Sciatic nerve (tissue), 2 donors: Measurements from ENCODE around the gene PPARD. TPM values are rescaled to one million over a fixed set of nuclear protein-coding genes. Genes with fewer than 3 reads are reported as not detected.
A peak's percentile ranks its signal among the peaks of the same experiment; 100 is the strongest.

Experiments used
- ATAC-seq: fragments of 200-7000 bp; cut with Tn5 transposase; one replicate; pipeline ENCODE4 v1.9.1; 2020; ENCODE audit warnings: mild to moderate bottlenecking, moderate library complexity
- DNase-seq: peaks from one replicate; pipeline ENCODE4 v3.0.0-alpha.2; 2020; ENCODE audit warnings: low spot score
- intact Hi-C: fragments of 100-400 bp; cut with DNase I; formaldehyde crosslinking; loops from one replicate; pipeline ENCODE4 v1.14.2; 2022
- total RNA-seq: library from RNA; stranded (reverse); fragmentation: NEBNext Ultra II Directional; extraction: Animal tissue kit (Norgen Biotek cat#: 25700); gene quantifications from one replicate; pipeline ENCODE4 v1.2.1, GENCODE V29; 2021
- donor health status: DM: no; HTN: no; CAD: no.
- donor health status: DM: no; HTN: no; CAD: no.

The PPARD gene
- total RNA-seq, 1 donor from 2014 or later: 26.7 TPM

GRCh38 chr6:35396991-35397390 lies 54.6 kb downstream of the PPARD start:
- intact Hi-C loops: no loop called here
- DNase-seq (no peak), ATAC-seq (no peak)

- ATAC-seq (no peak), DNase-seq (no peak)
- intact Hi-C loops: no loop called here
Observed at GRCh38 chr6:35397806-35398418, 55.6 kb downstream of the PPARD start.

GRCh38 chr6:35398526-35398925 lies 56.2 kb downstream of the PPARD start:
- no peak for DNase-seq
- intact Hi-C loops: no loop called here
- no peak for ATAC-seq

- intact Hi-C loops: no loop called here
- DNase-seq (no peak), ATAC-seq (no peak)
Observed at GRCh38 chr6:35400111-35400510, 57.8 kb downstream of the PPARD start.

GRCh38 chr6:35400901-35401311 lies 58.5 kb downstream of the PPARD start:
- intact Hi-C loops: no loop called here
- no peak for ATAC-seq
- no peak for DNase-seq

GRCh38 chr6:35401514-35401913 lies 59.2 kb downstream of the PPARD start:
- no peak for ATAC-seq
- intact Hi-C loops: no loop called here
- DNase-seq: no peak

GRCh38 chr6:35402136-35402855 lies 59.9 kb downstream of the PPARD start:
- intact Hi-C loops: no loop called here
- no peak for ATAC-seq
- DNase-seq: no peak

GRCh38 chr6:35402856-35403191 lies 60.5 kb downstream of the PPARD start:
- intact Hi-C loops: no loop called here
- no peak for DNase-seq
- no peak for ATAC-seq

GRCh38 chr6:35403544-35404442 lies 61.4 kb downstream of the PPARD start:
- intact Hi-C loops: no loop called here
- no peak for DNase-seq
- no peak for ATAC-seq

GRCh38 chr6:35406711-35407485 lies 64.5 kb downstream of the PPARD start:
- DNase-seq: no peak
- no peak for ATAC-seq
- intact Hi-C loops: no loop called here

- intact Hi-C loops: no loop called here
- DNase-seq (no peak), ATAC-seq (no peak)
Observed at GRCh38 chr6:35409245-35409644, 66.9 kb downstream of the PPARD start.

GRCh38 chr6:35410131-35410530 lies 67.8 kb downstream of the PPARD start:
- no peak for ATAC-seq
- DNase-seq: no peak
- intact Hi-C loops: no loop called here

GRCh38 chr6:35411066-35411465 lies 68.7 kb downstream of the PPARD start:
- intact Hi-C loops: no loop called here
- DNase-seq: no peak
- no peak for ATAC-seq

- intact Hi-C loops: no loop called here
- ATAC-seq (no peak), DNase-seq (no peak)
Observed at GRCh38 chr6:35412102-35412501, 69.7 kb downstream of the PPARD start.

- DNase-seq: no peak
- ATAC-seq: no peak
- intact Hi-C loops: no loop called here
Observed at GRCh38 chr6:35413911-35414310, 71.6 kb downstream of the PPARD start.

- DNase-seq (peak; percentile 70), ATAC-seq (peak; percentile 83)
- intact Hi-C loops: no loop called here
Observed at GRCh38 chr6:35415065-35415891, 72.9 kb downstream of the PPARD start.

GRCh38 chr6:35417979-35418661 lies 75.8 kb downstream of the PPARD start:
- ATAC-seq (peak; percentile 8), DNase-seq (no peak)
- intact Hi-C loops: no loop called here

GRCh38 chr6:35419417-35419816 lies 77.1 kb downstream of the PPARD start:
- DNase-seq (no peak), ATAC-seq (no peak)
- intact Hi-C loops: no loop called here
